Fibroblast of skin of left biceps (primary cell): ENCODE data around the gene SFTPA2.
"Not testable (repeated sequence)": the region's sequence is repeated elsewhere in the genome, so short reads cannot be mapped to it uniquely, and the experiment has no call there.

ENCODE experiments used
- DNase-seq, 2 experiments: peaks; one replicate each; pipeline ENCODE4 v3.0.0-alpha.2; 2013; ENCODE audit warnings: low read depth in 2 of 2

Gene SFTPA2

DNA sequence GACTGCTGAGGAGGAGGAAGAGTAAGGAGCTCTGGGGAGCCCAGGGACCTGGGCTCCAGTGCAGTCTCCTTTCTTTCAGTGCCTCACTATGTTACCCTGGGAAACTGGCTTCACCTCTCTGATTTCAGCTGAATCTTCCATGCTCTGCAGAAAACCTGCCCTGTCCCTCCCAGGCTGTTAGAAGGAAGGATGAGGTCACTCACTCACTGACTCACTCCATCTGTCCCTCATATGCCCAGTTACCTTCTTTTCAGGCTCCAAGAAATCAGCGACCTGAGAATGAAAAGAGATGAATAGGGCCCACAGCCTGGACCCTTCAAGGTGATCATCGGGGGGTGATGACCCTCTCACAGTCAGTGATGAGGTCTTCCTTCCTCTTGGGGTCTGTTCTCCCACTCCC is 481 bp downstream of the SFTPA2 start:
- no peak for DNase-seq

DNA sequence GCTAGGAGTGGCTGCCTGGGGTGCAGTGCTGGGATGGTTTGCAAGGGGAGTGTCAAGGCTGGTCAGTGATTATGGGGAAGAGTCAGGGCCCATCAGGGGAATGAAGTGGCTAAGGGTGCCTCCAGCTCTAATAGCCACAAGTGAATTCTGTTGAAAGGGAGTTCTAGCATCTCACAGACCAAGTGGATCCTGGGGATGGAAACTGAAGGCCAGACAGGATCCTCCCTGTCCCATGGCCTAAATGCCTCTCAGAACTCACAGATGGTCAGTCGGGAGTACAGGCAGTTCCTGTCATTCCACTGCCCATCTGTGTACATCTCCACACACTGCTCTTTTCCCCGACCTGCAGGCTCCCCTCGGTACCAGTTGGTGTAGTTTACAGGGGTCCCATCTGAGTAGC is 3.2 kb downstream of the SFTPA2 start:
- not testable (repeated sequence) for DNase-seq

DNA sequence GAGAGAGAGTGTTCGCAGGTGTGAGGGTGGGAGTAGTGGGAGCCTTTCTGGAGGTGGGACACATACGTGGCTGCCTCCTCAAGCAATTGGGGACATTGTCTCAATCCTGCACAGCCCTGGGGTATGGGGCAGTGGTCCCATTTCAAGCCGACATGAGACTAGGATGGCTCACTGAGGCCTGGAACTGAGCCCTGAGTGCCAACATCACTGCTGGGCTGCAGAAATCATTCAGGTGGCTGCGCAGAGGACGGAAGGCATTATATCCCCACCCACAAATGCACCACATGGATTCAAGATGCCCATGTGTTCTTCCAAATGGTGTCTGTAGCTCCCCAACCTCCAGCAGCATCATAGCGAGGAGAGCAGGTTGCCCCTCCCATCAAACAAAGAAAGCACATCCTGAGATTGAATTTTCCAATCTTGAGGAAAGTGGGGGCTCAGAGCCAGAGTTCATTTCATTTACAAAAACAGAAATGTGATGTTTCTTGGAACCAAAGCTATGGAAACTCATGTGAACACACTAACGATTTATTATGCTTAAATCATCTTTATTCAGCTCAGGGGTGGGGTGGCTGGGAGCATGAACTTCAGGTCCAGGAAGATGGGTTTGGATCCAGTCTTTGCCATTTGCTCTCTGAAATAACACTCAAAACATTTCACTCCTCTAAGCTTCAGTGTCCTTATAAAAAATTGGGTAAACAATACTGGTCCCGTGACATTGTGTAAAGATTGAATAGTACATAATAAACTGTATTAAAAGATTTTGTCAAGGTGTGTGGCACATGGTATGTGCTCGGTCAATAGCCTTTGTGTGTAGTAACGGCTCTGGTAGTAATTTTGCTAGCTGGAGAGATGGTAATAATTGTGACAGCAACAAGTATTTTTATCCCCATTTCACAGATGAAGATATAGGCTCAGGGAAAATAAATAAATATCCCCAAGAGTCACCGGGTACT is 4.6 kb downstream of the SFTPA2 start:
- no peak for DNase-seq

DNA sequence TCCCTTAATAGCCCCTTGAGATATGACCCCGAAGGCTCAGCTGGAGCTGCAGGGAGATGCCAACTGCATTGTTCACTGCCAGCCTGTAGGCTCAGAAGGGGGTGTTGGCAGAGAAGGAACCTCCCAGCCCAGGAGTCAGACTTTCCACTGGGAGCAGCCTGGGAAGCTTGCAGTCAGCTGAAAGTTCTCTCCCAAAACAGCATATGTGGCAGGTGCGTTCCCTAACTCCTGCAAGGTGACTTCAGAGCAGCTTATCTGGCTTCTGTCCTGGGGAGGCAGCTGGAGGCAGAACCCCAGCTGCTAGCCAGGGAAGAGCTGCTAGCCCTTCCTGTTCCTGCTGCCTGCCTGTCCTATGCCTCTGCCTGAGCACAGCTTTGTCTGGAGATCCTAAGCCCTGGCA is 8.1 kb downstream of the SFTPA2 start:
- no peak for DNase-seq

DNA sequence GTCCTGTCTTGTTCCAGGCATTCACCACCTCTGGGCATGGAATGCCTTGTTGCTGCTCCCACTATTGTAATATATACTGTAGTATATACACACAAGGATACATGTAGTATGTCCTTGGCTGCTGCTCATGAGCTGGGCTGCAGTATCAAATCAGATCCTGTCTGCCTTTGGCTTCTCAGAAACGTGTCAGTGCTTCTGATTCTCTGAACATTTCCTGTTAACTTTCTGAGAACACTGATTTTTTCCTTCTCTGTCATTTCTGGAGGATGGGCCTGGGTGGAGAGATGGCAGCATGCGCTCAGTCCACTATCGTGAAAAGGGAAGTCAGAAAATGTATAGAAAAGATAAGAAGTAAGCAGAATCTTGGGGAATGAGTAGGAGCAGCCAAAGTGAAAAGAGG is 12.2 kb downstream of the SFTPA2 start:
- DNase-seq, result no peak

DNA sequence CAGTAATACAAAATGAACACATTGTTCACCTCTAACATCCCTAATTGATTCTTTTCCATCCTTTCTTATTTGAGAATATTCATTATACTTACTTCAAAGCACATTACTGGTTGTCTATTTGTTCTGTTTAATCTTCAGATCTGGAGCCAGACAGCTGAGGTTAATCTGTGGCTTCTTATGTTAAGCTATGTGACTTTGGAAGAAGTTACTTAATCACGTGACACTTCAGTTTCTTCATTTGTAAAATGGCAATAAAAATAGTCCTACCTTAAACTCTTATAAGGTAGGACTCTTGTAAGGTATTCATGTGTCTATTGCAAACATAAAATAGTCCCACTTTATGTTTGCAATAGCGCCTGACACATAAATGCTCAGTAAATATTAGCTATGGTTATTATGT is 13.1 kb downstream of the SFTPA2 start:
- DNase-seq, result not testable (repeated sequence)

DNA sequence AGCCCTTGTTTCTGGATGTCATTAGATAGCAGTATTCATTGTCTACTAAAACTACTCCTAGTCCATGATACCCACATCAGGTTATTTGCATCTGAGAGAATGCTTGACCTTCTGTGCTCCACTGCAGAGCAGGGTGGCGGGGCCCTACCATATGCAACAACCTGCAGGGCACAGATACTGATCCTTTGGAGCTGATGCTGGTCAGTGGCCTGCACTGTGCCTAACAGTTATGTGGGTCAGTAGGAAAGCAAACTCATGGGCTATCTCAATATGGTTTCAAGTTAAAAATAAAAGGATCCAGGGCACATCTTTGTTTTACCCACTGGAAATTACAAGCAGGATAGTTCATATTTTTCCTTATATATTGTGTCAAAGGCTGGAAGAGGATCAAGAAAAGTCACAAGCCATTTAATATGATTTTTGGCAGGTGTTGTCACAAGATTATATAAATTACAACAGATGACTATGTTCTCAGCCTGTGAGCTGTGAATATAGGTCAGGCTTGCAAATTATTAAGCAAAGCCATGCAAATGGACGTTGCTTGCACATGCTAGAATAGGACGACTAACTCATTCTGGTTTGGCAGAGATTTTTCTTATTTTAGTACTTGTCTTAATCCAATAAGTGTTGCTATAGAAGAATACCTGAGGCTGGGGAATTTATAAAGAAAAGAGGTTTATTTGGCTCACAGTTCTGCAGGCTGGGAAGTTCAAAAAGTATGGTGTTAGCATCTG is 15.1 kb downstream of the SFTPA2 start:
- DNase-seq, result not testable (repeated sequence)

DNA sequence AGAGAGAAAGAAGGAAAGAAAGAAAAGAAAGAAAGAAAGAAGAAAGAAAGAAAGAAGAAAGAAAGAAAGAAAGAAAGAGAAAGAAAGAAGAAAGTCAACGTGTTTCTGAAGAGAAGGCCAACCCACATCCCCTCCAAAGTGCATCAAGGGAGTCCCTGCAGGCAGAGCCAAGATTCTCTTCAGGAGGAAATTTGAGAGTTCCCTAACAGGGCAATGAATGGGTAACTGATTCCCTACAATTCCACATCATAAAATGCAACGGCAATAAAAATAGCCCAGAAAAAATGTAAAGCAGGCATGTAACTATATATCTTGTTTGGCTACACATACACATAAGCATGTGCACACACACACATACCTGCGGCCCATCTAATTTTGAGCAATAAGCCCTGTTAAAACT is 15.8 kb downstream of the SFTPA2 start:
- not testable (repeated sequence) for DNase-seq

DNA sequence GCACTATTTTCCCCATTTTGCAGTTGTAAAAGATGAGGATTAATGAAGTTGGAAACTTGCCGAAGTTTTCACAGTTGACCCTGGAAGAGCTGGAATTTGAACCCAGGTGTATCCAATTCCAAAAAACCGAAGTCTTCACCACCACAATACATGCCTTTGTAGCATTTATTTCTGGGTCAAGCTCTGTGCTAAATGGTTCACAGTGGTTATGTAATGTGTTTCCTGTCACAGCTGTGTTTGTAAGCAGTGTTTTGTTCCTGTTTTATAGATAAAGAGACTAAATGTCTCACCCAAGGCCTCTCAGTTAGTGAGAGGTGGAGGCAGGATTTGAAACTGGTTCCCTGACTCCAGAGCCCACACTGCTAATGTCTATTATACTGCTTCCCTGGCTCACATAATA is 17.6 kb downstream of the SFTPA2 start:
- DNase-seq, result no peak

DNA sequence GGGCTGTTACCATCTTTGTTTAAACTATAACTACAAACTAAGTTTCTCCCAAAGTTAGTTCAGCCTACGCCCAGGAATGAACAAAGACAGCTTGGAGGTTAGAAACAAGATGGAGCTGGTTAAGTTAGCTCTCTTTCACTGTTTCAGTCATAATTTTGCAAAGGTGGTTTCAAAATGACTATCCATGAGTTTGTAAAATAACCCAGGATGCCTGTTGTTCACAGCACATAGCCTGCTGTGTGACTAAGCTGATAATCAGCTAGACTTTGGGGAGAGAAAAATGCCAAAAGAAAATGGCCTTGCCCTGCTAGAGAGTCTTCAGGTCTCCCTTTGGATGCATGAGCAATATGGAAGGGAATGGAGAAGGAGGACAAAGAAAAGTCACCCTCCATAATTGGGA is 19.3 kb downstream of the SFTPA2 start:
- not testable (repeated sequence) for DNase-seq

DNA sequence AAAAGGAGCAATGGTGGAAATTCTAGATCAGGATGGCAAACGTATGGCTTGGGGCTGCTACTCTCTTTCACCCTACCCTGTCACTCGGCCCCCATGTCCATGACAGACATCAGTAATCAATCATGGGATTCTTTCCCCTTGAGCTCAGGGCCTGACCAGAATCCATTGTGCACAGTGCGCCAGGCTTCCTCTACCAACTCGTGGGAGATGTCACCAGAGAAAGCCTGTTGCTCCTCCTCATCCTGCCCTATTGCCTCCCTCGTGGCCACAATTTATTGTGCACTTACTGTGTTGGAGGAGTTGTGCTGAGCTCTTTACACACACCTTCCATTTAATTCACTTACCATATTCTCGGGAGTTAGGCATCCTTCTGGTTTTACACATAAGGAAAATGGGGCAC is 21.9 kb downstream of the SFTPA2 start:
- not testable (repeated sequence) for DNase-seq

DNA sequence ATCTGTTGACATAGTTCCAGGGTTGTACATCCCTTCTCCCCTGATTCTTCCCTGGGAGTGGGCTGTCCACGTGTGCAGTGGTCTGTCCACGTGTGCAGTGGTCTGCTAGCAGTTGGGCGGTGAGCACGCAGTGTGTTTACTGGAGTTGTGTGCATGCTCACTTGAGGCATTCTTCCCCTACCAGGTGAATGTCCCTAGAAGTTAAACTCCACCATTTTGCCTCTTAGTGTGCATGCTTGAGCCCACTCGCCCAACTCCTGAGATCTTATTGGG is 26.4 kb downstream of the SFTPA2 start:
- DNase-seq, result not testable (repeated sequence)

DNA sequence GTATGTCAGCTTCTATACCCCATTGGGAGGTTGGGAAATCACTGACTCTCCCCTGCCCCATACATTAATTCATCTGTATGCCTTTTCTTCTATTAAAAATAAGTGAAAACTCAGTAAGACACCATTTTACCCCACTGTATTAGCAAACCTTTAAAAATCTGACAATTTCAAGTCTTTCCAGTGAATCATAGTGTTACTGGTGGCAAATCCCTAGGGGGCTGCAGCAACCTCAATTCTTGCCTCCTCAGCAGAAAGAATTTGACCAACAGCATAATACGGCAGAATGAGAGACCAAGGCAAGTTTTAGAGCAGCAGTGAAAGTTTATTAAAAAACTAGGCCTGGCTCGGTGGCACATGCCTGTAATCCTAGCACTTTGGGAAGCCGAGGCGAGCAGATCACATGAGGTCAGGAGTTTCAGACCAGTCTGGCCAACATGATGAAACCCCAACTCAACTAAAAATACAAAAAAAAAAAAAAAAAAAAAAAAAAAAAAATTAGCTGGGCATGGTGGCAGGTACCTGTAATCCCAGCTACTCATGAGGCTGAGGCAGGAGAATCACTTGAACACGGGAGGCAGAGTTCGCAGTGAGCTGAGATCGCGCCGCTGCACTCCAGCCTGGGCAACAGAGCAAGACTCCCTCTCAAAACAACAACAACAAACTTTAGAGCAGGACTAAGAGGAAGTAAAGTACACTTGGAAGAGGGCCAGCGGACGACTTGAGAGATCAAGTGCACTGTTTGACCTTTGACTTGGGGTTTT is 26.9 kb downstream of the SFTPA2 start:
- DNase-seq, result peak; percentile 17 to 22

DNA sequence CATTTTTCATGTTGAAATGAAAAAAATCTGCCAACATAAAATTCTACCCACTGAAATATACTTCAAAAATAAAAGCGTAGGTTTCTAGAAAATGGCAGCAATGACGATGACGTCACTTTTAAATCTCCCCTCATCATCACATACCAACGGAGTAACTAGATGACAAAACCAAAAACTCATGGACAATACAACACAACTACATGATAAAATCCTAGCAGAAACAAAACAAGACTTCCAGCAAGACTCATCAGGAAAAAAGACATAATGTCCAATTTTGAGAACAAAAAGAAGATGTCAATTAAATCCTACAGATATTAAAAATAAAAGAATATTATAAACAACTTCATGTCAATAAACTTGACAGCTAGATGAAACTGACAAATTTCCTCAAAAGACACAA is 31.9 kb downstream of the SFTPA2 start:
- not testable (repeated sequence) for DNase-seq

DNA sequence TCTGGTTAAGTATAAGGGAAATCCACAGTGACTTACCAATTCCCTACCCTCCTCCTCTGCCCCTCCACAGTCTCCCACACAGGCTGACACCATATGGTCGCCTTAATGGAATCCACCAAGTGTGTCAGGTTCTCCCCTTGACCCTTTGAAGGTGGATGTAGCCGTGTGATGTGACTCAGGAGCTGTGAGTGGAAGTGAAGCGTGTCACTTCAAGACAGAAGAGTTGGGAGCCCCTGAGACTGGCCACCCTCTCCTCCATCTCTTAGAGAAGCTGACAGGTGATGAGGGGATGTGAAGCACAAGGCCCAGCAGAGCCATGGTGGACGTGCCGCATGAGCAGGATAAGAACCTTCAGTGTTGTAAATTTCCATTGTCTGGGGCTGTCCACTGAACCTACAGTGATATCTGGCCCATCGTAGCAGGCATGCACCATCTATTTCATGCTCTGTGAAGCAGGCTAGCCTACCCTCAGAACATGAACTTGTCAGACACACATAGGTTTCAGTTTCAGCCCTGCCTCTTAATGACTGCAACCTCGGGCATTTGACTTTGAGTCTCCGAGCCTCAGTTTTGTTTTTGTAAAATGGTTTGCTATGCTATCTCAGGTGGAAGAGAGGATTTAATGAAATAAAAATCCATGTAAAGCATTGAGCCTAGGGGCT is 35.0 kb downstream of the SFTPA2 start:
- not testable (repeated sequence) for DNase-seq

DNA sequence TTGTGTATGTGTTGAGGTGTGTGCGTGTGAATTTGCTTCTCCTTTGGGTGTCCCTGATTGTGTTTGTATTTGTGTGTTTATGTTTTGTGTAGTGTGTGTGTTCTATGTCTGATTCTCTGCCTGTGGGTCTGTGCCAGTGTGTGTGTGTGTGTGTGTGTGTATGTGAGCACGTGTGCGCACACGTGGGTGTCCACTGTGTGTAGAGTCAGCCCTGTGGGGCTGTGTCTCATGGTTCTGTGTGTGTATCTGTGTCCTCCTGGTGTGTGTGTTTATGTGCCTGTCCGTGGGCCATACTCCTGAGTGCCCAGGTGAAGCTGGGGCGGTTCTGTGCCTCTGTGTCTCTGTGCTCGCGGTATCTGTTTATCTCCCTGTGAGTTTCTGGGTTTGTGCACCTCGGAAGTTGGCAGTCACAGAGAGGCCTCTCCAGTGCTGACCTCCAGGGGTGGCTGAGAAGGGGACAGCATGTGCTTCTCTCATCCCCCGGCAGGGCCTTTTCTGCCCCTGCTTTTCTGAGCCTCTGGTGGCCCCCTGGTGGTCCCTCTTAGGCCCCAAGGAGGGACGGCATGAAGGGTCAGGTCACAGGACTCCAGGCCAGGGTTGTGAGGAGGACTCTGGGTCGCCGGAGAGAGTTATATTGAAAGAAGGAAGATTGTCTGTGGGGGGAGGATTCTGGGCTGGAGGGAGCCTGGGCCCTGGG is 36.9 kb downstream of the SFTPA2 start:
- not testable (repeated sequence) for DNase-seq

DNA sequence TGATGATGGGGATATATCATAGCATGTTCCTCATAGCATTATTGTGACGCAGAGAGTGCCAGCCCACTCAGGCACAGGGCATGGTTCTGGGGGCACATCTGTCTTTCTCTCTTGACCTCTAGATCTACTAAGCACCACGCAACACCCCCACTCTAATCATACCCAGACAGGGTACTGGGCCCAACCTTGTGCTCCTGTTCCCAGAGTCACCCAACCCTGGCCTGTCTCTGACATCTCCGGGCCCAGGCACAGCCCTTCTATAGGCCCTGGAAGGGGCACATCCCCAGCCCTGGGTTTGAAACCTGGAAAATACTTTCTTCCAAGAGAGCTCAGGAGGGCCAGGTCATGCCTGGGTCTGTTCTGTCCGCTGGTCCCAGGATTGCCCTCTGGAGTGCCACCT is 37.7 kb downstream of the SFTPA2 start:
- not testable (repeated sequence) for DNase-seq

DNA sequence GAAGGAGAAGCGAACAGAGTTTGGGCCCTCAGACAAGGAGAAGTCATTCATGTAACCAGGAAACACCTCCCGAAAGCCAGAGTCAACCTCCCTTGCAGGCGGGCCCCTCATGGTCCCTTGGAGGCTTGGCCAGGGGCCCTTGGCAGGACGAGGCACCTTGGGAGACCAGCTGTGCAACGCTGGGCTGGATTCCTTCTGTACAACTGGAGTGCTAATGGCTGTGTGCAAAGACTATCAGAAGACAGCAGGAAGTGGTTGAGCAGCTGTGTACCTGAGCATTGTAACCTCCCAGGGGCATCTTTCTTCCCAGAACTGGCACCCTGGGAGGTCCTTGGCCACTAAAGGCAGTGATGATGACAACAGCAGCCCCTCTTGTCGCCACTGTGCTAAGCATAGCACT is 38.5 kb downstream of the SFTPA2 start:
- DNase-seq, result not testable (repeated sequence)

DNA sequence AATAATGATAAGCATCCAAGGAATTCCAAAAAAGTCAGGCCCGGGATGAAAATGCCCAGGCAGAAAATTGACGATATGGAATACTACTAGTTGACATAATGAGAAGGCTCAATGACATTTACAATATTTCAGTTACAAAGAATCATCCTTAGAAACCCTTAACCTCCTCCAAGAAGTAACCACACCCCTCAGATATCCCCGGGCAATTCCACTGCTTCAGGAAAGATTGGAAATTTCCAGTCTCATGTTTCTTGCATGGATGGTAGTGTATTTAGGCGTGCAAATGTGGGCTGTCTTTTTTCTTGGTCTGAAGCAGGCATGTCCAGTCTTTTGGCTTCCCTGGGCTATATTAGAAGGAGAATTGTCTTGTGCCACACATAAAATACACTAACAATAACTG is 42.6 kb downstream of the SFTPA2 start:
- DNase-seq, result not testable (repeated sequence)

DNA sequence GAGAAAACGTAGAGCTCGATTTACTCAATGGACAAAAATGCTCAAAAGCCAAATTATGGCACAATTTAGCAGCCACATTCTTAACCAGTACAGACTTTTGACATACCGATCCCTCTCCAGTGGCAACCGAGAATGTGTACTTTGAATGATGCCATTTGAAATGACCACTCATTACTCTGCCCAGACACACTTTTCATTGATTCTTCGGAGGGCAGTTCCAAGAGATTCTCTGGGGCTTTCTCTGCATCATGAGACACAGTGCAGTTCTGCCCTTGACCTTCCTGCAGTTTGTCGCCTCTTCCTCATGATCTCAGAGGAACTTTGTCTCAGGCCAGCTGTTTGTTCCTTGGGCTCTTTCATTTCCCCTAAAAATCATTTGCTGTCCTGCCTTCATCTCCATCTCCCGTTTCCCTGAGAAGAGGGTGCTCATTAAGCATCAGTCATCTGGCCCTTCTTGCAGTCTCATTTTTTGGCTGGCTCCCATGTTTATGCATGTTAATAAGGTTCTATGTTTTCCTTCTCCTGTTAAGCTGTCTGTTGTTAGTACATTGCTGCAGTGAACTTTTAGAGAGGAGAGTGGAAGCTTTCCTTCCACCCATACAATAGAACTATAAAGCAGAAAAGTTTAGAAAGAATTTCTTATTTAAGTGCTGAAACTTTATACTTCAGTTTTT is 43.5 kb downstream of the SFTPA2 start:
- DNase-seq, result not testable (repeated sequence)
